Type B pancreatic cell (in vitro differentiated cells): ENCODE results near the gene GABARAPL1. TPM values are rescaled to one million over a fixed set of nuclear protein-coding genes. Genes with fewer than 3 reads are reported as not detected.

Experiments
- DNase-seq: peaks from one replicate; pipeline ENCODE4 v3.0.0; 2021; ENCODE audit warnings: mixed read lengths; ENCODE audit not compliant: unreplicated experiment; ENCODE audit errors: extremely low spot score
- H3K27ac Mint-ChIP-seq: 2 replicates; pipeline ENCODE4 v1.8.0; 2021; ENCODE audit warnings: mild to moderate bottlenecking, mixed read lengths
- H3K27me3 Mint-ChIP-seq: 2 replicates; pipeline ENCODE4 v1.8.0; 2021; ENCODE audit warnings: mixed read lengths
- H3K36me3 Mint-ChIP-seq: 2 replicates; pipeline ENCODE4 v1.8.0; 2021; ENCODE audit warnings: mixed read lengths
- H3K4me1 Mint-ChIP-seq: one replicate; pipeline ENCODE4 v1.8.0; 2021; ENCODE audit warnings: mixed read lengths; ENCODE audit not compliant: unreplicated experiment
- H3K4me3 Mint-ChIP-seq: 2 replicates; pipeline ENCODE4 v1.8.0; 2021; ENCODE audit warnings: mild to moderate bottlenecking, mixed read lengths
- H3K9me3 Mint-ChIP-seq: 2 replicates; pipeline ENCODE4 v1.8.0; 2021; ENCODE audit warnings: mixed read lengths
- total RNA-seq: library from RNA; stranded (reverse); gene quantifications from 2 replicates; pipeline ENCODE4 v1.2.1, GENCODE V29; 2021; ENCODE audit warnings: low replicate concordance
- TF ChIP-seq, protein P1 (sequence below): fragments of 200-600 bp; sonication (generic); conservative IDR thresholded peaks from 2 replicates; pipeline ENCODE4 v1.5.0; 2021; ENCODE audit warnings: antibody characterized with exemption, mild to moderate bottlenecking

The GABARAPL1 gene
- total RNA-seq, 1 donor from 2014 or later, result 43.5 TPM

DNA sequence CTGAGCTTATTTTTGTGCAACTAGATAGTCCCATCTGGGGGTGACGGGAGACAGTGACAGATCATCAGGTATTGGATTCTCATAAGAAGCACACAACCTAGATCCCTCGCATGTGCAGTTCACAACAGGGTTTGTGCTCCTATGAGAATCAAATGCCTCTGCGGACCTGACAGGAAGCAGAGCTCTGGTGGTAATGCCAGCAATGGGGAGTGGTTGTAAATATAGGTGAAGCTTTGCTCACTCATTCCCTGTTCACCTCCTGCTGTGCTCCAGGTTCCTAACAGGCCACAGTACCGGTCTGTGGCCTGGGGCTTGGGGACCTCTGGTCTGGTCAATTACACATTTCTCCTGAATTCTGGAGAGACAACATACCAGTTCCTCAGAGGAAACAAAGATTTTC, 39.0 kb downstream of the GABARAPL1 start:
- TF ChIP-seq, protein P1, sequence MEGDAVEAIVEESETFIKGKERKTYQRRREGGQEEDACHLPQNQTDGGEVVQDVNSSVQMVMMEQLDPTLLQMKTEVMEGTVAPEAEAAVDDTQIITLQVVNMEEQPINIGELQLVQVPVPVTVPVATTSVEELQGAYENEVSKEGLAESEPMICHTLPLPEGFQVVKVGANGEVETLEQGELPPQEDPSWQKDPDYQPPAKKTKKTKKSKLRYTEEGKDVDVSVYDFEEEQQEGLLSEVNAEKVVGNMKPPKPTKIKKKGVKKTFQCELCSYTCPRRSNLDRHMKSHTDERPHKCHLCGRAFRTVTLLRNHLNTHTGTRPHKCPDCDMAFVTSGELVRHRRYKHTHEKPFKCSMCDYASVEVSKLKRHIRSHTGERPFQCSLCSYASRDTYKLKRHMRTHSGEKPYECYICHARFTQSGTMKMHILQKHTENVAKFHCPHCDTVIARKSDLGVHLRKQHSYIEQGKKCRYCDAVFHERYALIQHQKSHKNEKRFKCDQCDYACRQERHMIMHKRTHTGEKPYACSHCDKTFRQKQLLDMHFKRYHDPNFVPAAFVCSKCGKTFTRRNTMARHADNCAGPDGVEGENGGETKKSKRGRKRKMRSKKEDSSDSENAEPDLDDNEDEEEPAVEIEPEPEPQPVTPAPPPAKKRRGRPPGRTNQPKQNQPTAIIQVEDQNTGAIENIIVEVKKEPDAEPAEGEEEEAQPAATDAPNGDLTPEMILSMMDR, result no peak
- no peak overlapping the region for H3K27ac Mint-ChIP-seq
- no peaks in the 10 kb centered on the region for H3K9me3 Mint-ChIP-seq
- H3K27me3 Mint-ChIP-seq, result peaks cover 3% of the 10 kb centered on the region
- H3K36me3 Mint-ChIP-seq, result no peaks in the 10 kb centered on the region
- H3K4me3 Mint-ChIP-seq, result no peak overlapping the region
- DNase-seq, result no peak
- no peaks in the 10 kb centered on the region for H3K4me1 Mint-ChIP-seq

DNA sequence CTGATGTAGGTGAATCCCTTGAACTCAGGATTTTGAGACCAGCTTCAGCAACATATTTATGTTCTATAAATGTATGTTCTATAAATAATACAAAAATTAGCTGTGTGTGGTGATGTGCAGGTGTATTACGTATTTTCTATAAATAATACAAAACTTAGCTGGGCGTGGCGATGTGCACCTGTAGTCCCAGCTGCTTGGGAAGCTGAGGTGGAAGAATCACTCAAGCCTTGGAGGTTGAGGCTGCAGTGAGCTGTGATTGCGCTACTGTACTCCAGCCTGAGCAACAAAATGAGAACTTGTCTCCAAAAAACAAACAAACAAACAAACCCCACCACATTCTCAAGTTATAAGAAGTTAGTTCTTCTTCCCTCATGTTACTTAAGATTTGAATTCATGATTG, 39.5 kb downstream of the GABARAPL1 start:
- Mint-ChIP-seq H3K4me1 (no peaks in the 10 kb centered on the region), H3K9me3 (no peaks in the 10 kb centered on the region), H3K27me3 (peaks cover 3% of the 10 kb centered on the region), H3K36me3 (no peaks in the 10 kb centered on the region), H3K27ac (no peak overlapping the region), H3K4me3 (no peak overlapping the region)
- TF ChIP-seq, protein P1, result no peak
- no peak for DNase-seq

DNA sequence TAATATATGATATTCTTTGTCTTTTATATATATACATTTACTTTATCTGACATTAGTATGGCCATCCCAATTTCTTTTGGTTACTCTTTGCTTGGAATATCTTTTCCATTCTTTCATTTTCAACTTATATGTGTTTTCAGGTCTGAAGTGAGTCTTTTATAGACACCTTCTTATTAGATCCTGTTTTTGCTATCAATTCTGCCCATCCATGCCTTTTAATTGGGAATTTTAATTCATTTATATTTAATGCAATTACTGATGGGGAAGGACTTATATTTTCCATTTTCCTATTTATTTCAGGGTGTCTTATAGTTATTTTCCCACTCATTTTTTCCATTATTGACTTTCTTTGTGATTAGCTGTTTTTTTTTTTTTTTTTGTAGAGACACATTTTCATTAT, 43.4 kb downstream of the GABARAPL1 start:
- Mint-ChIP-seq H3K36me3 (no peaks in the 10 kb centered on the region), H3K4me3 (no peak overlapping the region), H3K27me3 (no peaks in the 10 kb centered on the region), H3K9me3 (no peaks in the 10 kb centered on the region), H3K4me1 (no peaks in the 10 kb centered on the region), H3K27ac (no peak overlapping the region)
- no peak for DNase-seq
- TF ChIP-seq, protein P1, result no peak

DNA sequence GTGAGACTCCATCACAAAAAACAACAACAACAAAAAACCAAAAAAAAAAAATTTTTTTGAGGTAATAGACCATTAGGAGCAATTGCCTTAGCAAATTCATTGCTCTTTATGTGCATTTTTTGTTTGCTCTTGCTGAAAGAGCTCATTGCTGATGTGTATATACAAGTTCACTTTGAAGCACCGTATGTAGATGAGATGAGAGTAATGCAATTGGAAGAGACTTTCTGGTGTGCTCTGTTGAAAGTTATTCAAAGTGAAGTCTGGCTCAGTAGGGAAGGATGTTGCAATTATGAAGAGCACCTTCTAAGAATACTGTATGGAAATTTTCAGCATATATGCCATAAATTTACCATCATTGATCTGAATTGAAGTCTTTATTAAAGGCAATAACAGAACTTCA, 48.2 kb downstream of the GABARAPL1 start:
- Mint-ChIP-seq H3K27me3 (no peaks in the 10 kb centered on the region), H3K4me1 (no peaks in the 10 kb centered on the region)

DNA sequence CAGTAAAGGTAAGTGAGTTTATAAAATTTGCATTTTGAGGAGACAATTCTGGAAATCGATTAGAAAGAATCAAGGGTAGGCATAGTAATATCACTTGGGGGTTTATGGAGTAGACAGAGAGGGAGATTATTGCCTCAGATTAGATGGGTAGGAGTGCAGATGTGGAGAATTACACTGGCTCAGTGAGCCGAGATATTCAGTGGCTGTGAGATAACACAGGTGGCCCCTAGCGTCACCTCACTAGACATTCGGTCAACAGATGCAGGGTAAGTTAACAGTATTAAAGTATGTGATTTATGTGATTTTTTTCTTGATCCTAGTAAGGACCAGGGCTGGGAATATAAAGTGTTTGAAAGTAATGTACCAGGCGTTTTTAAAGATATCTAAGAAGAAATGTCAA, 55.4 kb downstream of the GABARAPL1 start:
- no peaks in the 10 kb centered on the region for H3K9me3 Mint-ChIP-seq
- no peaks in the 10 kb centered on the region for H3K4me1 Mint-ChIP-seq
- no peak for DNase-seq
- H3K36me3 Mint-ChIP-seq, result no peaks in the 10 kb centered on the region
- H3K27me3 Mint-ChIP-seq, result no peaks in the 10 kb centered on the region
- TF ChIP-seq, protein P1, result no peak
- no peak overlapping the region for H3K27ac Mint-ChIP-seq
- no peak overlapping the region for H3K4me3 Mint-ChIP-seq

More for the DNA sequence above, 48.2 kb downstream of the GABARAPL1 start:
- TF ChIP-seq, protein P1, result no peak
- H3K36me3 Mint-ChIP-seq, result no peaks in the 10 kb centered on the region
- no peak for DNase-seq
- H3K9me3 Mint-ChIP-seq, result no peaks in the 10 kb centered on the region
- no peak overlapping the region for H3K4me3 Mint-ChIP-seq
- no peak overlapping the region for H3K27ac Mint-ChIP-seq

DNA sequence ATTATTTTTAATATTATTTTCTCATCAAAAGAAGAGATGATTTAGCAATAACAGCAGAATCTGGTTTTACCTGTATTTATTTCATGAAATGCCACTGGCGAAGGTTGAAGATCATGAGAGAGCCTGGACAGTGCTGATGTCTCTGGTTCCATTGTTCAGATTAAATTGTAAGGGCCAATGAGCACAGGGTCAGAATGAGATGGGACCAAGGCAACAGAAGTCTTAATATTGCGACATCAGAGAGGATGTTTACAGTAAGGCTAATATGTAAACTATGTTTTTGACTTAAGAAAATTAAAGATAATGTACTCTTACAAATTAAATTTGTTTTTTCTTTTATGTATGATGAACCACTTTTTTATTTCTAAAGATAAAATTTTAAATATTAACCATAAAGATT, 59.8 kb downstream of the GABARAPL1 start:
- Mint-ChIP-seq H3K36me3 (no peaks in the 10 kb centered on the region), H3K9me3 (no peaks in the 10 kb centered on the region), H3K27me3 (peaks cover 3% of the 10 kb centered on the region), H3K4me1 (no peaks in the 10 kb centered on the region), H3K27ac (no peak overlapping the region), H3K4me3 (no peak overlapping the region)
- TF ChIP-seq, protein P1, result no peak
- DNase-seq, result no peak
